HTERT RPE-1 (cell line): ENCODE results near the gene ASCL2.

Experiments used
- in situ Hi-C: fragments of 300-500 bp; cut with MboI; formaldehyde crosslinking; loops from 4 replicates; pipeline ENCODE4 v1.14.3; 2020; ENCODE audit warnings: low sequenced_read_pairs

ASCL2 gene

DNA sequence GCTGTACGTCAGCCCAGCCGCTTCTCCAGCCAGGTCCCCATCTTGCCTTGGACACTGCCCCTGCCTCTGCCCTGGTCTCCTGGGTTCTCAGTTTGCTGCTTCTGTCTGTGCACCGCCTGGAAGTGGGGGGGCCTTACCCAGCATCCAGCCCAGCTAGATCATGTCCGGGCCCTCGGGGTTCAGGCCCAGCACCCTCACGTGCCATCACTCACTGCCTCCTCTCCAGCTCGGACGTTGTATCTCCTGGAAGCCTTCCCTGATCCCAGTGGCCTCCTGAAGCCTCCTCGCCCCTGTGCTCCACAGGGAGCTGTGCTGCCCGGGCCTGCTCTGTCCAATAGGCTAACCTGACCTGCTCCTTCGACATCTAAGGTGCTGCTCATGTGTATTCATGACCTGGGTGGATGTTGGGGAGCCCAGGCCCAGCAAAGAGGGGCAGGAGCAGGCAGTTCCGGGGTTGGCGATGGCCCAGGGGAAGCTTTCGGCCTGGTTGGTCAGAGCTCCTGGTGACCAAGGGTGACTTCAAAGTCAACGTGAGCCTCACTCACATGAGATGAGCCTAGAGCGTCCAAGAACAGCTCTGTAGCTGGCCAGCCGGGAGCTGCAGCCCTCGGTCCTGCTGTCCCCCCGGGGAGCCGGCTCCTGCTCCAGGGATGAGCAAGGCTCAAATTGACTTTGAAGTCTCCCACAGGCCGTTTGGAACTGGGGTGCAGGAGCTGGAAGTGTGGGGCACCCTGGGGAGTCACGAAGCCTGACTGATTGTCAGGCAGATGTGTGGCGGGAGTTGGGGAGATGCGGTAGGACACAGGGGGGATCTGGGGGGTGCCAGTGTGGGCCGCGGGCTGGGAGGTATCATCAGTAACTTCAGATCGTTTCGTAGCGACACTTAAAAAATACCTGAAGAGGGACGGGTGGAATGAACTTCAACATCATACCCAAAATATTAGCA, 5.2 kb upstream of the ASCL2 start:
- in situ Hi-C loops = no loop called here

DNA sequence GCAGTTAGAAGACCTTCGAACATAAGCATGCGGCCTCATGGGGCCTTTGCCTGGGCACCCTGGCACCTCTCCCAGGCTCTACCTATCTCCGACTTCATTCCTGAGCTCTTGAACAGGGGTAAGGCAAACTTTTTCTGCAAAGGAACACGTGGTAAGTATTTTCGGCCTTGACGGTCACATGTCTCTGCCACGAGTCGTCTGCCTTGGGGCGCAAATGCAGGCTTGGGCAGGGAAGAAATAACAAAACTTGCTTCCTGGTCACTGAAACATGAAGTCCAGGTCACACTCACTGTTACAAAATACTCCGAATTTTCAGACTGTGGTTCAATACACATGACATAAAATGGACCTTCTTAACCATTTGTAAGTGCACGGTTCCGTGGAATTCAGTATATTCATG, 3.4 kb upstream of the ASCL2 start:
- in situ Hi-C loops = no loop called here

DNA sequence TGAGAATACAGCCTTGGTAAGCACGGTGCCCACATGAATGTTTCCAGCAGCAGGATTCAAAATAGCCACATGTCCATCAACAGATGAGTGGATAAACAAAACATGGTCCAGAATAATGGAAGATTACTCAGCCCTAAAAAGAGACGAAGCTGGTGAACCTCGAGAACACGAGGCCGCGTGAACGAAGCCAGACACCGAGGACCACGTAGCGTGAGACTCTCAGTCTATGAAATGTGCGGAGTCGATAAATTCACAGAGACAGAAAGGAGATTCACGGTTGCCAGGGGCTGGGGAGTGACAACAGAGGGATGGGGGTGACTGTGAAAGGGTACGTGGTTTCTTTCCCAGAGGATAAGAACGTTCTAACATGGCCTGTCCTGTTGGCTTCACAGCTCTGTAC, 2.9 kb upstream of the ASCL2 start:
- in situ Hi-C loops = no loop called here

DNA sequence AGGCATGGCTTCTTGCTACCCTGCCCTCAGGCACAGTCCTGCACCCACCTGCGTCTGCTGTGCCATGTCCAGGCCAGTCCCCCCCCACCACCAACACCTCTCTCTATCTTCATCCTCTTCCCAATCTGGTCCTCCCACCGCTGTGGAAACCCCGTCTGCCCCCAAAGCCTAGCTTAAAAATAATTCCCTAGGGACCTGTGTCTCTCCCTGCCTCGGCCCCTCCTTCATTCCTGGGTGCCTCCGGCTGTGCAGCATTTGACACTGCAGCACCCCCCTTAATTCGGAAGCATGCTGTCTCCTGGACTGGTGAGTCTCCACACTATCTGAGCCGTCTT, 2.5 kb upstream of the ASCL2 start:
- in situ Hi-C loops = no loop called here

DNA sequence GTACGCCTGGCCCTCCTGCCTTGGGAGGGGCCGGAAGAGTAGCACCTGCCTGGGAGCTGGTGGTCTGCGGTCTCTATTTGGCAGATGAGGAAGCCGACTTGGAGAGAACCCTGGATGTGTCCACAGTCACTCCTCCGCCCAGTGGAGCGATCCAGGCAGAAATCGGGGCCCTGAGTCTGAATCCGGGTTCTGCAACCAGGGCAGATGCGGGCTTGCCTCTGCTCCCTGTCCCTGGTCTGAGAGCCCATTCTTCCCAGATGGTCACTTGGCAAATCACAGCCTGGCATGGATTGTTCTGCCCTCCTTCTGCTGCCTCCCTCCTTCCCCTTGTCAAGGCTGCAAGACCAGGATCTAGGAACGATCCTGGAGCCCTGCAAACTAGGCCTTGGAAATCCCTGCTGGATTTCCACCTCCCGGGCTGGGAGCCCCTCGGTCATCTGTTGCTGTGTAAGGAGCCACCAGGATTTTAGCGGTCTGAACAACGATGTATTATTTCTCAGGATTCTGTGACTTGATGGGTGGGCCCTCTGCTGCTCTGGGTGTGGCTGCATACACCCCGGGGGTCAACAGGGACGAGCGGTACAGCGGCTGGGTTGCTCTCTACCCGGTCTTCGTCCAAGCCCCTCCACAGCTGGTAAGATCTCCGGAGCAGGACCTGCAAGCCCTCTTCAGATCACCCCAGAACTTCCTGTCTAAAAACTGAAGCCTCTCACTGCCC, 2.0 kb upstream of the ASCL2 start:
- in situ Hi-C loops = no loop called here

DNA sequence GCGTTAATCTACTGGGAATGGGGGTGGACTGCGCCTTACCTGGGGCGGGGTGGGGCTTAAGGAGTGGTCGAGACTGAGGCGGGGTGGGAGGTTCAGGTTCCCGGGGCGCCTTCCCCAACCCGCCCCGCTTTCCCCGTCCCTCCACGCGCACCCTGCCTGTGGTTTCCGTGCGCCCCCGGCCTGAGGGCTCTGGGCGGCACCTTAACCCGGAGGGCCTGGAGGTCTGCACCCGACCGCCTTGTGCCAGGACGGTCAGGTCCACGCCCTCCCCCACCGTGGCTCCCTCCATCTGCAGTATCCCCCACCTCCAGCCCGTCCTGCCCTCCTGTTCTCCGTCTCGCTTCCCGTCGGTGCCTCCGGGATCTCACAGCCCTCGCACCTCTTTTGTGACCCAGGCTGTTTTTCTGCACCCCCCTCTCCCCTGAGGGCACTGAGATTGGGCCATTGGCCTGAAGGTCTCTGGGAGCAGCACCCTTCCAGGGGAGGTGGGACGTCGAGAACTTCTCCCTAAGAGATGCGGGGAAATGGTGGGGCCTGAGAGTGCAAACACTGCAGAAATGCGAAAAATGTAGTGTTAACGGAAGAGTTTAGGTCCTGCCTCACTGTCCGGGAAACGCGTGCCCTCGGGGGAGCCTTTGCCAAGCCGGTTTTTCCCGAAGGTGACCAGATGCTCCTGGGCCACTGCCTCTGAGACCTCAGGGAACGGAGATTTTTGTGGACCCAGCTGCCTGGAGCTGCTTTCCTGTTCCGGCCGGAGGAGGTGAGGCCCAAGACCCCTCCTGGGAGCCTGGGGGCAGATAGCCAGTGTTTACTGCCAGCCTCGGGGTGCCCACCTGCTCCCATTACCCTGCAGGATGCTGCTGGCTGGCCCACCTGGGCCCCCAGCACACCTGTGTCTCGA, 1.2 kb upstream of the ASCL2 start:
- in situ Hi-C loops = no loop called here

DNA sequence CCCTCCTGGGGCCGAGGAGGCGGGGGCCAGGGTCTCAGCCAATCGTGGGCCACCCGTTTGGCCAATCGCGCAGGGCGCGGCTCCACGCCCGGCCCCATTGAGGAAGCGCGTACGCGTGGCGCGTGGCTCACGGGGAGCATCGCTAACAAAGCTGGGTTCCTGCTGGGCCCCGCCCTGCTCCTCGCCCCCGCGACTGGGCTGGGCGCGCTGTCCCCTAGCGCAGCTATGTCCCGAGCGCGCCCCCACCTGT, 614 bp upstream of the ASCL2 start:
- in situ Hi-C loops = no loop called here

DNA sequence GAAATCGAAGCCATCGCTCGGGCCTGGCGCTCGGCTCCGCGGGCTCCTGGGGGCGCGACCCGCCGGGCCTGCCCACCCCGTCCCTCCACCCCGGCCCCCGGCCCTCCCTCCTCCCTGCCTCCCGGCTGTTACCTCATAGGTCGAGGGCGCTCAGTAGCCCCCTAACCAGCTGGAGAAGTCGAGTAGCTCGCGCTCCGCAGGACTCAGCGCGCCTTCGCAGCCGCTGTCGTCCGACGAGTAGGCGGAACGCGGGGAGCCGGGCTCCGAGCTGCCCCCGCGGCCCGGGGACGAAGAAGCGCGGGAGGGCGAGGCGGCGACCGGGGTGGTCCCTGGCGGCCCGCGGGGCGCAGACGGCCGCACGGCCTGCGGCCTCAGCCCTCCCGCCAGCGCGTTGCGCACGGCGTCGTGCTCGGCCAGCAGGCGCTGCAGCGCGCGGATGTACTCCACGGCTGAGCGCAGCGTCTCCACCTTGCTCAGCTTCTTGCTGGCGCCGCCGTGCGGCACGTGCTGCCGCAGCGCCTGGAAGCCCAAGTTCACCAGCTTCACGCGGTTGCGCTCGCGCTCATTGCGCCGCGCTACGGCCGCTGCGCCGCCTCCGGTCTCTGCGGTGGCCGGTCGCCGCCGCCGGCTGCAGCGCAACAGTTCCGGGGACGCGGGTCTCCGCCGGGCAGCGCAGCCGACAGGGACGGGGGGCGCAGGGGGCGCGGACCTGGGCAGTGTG, 627 bp downstream of the ASCL2 start:
- in situ Hi-C loops = no loop called here

DNA sequence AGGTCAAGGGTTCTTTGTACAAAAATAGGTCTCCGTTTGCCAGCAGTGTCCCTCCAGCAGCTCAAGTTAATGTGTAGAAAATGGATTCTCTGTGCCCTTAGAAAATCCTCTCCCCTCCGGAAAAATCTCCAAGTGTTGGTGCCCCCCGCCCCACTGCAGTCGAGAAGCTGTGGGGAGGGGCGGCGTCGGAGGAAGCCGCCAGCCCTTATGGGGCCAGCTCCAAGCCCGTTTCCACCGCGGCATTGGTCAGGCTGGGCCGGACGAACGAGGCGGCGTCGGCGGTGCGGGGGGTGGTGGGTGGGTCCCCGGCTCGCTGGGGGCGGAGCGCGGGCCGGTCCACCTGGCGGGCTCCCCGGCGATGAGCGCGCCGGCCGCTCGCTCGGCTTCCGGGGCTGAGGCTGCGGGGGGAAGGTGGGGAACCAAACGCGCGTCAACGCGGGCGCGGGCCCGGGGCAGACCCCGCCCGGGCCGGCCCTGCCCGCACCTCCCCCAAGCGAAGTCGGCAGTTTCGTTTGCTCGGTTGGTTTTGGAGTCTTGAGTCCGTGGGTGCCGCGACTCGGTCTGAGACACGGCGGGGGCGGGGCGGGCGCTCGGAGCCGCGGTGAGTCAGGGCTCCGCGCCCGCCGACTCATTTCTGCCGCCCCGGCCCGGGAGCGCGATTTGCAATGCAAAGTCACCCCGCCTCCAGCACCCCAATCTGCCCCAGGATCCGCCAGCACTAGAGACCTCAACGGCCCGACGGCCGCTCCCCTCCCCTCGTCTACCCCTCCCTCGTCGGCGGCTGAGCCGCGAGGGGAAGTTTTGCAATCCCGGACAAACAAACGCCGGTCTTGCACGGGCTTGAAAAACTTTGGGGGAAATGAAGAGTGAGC, 1.4 kb downstream of the ASCL2 start:
- in situ Hi-C loops = no loop called here

DNA sequence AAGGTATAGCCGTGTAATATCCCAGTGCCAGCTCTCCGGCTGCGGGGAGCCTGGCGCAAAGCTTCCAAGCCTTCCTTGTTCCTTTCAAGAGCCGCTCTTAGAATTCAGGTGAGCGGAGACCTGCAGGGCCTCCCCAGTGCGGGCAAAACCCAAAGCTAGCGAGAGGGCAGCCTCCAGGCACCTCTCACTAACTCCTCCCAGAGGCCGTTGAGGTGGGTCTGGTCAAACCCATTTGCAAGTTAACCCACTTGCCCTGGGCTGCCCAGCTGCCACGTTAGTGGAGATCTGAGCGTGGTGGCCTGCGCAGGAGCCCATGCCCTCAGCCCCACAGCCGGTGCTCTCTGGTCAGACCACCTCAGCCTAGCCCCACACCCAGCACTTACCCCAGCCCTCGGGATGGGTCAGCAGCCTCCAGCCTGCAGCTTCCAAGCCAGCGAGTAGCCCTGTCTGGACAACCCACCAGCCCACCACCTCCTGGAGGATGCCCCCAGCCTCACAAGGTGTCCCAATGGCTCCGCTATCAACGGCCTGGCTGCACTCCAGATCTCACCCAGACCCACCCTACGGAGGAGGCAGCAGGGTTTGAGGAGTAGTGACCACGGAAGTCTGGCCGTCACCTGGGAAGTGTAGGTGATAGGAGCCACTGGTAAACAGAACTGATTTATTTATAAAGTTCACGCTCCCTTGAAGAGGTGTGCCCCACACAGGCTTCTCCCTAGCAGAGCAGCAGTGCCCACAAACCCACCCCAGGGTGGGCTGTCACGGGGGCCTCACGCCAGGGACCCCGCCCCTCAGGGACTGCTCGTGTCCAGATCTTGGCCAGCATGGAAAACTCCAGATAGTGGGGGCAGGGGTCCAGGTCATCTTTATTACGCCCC, 2.3 kb downstream of the ASCL2 start:
- in situ Hi-C loops = no loop called here

DNA sequence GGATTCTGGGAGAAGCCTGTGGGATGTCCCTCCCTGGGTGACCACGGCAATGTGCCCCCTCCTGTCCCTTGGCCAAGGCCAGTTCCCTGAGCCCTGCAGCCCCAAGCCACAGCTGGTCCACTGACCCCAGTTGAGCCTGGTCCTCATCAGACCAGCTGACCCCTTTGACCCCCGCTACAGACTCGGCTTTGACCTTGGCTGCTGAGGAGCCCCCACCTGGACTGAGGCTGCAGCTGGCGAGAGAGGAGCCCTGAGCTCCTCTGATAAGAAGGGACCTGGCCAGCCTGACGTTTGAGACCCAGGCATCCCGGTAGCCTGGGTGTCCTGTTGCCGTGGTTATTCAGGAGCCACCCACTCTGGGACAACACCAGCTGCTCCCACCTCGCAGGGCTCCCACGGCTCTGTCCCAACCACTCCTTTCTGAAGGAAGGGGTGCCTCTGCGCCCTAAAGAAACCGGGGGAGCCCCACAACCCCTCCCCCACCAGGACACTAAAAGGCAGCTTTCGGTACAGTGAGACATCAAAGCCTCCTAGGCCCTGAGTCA, 3.0 kb downstream of the ASCL2 start:
- in situ Hi-C loops = no loop called here

DNA sequence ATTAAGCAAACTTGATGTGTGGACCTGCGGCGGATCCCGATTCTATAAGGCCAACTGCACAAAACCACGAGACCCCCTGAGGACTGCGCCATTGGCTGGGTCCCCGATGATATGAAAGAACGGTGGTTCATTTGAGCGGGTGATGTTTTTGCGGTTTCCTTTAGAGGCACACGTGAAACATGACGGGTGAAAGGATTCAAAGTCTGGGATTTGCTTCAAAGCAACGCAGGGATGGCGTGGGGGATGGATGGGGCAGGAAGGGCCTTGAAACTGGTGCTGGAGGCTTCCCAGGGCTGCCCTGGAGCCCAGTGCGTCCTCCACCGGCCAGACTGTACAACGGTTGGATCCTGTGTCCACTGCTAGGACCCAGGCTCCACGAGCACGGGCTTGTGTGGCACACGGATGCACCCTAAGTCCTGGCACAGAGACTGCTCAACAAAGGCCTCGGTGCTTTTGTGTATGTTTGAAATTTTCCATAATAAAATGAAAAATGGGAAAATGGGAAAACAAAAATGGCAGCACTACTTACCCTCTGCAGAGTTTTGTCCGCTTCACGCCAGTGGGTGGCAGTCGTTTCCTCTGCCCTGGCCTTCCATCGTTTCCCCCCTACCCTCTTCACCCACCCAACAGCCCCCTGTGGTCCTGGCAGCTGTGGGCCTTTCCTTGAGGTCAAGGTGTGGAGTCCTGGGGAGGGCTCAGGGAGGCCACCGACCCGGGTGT, 3.6 kb downstream of the ASCL2 start:
- in situ Hi-C loops = no loop called here

DNA sequence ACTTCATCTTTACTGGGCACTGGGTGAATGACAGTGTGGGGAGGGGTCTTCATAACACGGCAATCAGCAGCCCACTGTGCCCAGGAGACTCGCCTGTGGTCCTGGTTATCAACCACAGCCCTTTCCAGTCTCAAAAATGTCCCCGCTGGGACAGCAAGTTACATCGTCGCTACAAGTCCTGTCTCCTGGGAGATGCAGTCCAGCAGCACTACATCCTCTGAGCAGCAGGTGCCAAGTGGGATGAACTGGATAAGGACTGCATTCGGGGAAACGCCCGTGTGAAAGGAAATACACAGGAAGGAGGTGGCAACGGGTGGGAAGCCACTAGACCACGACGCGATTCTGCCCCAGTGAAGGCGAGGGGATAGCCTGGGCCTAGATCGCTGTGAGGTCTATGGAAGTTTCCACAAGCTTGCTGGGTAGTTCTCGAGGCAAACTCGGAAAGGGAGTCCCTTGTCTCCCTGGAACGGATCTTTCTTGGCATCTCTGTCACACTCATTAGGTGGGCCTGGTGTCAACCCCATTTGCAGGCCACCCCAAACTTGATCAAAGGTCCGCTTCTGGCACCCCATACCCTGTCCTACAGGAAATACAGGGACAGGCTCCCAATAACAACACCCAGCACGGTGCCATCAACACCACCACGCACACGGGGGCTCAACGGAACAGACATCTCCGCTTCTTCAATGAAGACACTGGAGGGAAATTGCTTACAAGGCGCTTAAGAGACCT, 4.4 kb downstream of the ASCL2 start:
- in situ Hi-C loops = no loop called here

DNA sequence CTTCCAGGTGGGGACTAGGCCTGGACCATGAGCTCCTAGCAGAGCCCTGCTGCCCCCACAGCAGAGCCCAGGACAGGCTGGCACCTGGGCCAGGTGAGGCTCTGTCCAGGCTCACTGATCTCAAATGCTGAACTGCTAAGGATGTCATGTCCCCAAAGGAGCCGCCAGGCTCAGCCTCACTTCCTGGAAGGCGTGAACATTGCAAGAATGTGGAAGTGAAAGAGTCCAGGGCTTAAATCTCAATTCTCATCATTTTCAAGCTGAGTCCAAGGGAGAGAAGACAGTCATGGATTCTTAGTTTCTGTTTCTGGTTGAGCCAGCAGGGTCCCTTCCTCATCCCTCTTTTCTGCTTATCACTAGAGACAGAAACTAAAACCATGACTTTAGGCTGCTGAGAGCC, 5.0 kb downstream of the ASCL2 start:
- in situ Hi-C loops = no loop called here

DNA sequence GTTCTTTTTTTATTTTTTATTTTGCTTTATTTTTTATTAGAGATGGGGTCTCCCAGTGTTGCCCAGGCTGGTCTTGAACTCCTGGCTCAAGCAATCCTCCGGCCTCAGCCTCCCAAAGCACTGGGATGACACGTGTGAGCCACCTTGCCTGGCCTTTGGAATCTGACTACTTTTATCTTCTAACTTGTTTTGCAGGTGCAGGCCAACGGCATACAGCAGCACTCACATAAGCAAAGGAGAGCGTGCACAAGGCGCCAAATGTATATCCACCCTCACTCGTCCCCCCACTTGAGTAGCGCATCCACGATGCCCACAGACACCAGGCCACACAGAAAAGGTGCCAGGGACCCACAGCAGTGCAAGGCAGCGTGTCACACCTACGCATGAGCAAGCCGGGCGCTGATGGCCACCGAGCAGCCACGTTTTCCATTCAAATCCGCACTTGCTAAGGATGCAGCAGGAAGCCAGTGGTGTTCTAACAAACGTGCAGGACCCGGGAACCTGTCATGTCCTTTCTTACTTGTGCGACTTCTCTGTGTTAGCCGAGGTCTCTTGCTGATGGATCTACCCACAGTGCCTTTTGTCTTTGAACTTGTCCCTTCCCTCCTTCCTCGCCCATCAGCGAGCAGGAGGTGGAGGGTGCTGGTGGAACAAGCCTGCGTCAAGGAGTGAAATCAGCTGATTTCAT, 5.9 kb downstream of the ASCL2 start:
- in situ Hi-C loops = no loop called here

DNA sequence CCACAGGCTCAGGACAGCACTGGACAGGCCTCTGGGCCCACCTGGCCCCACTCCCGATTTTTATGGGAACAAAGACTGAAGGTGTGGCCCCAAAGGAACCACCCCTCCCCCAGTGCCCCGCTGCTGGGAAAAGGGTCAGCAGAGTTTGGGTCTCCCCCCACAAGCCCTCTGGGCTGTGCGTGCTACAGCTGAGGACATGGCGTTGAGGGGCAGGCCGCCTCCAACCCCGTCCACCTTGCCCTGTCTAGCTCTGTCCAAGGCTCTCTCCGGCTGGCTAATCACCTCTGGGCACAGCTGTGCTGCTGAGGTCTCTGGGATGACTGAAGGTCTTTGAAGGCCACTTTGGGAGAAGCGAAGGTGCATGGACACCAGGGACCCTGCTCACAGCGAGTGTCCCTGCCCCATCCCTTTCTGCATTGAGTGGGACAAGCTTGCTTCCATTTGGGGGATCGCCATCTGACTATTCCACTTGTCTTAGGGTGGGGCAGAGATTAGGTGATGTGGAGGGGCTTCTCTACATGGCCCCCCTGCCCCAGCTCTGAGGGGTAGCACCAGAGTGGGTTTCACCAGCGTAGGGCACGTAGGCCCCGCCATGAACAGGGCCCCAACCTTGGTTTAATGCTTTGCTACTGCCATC, 6.5 kb downstream of the ASCL2 start:
- in situ Hi-C loops = no loop called here
